Astrocyte (in vitro differentiated cells and primary cell): ENCODE data around the gene OTOG. TPM values are rescaled to one million over a fixed set of nuclear protein-coding genes. Genes with fewer than 3 reads are reported as not detected.

Source experiments
- DNase-seq: peaks from one replicate; pipeline ENCODE4 v3.0.0-alpha.2; 2010; ENCODE audit warnings: low read depth
- FAIRE-seq: peaks from 2 replicates; lab custom pipeline; 2011; peaks lifted over from hg19 to GRCh38; lab: Jason Lieb, UNC
- H2AFZ ChIP-seq: 2 replicates; pipeline ENCODE4 v1.6.0; 2012; ENCODE audit warnings: low read depth, low read length, inconsistent platforms
- H3K27ac ChIP-seq: 2 replicates; pipeline ENCODE4 v1.5.1; 2011; ENCODE audit warnings: low read depth, low read length, inconsistent platforms
- H3K27me3 ChIP-seq: 2 replicates; pipeline ENCODE4 v1.6.0; 2011; ENCODE audit warnings: low read length, inconsistent platforms; ENCODE audit not compliant: insufficient read depth
- H3K36me3 ChIP-seq: 2 replicates; pipeline ENCODE4 v1.5.1; 2011; ENCODE audit warnings: low read length, inconsistent platforms; ENCODE audit not compliant: insufficient read depth
- H3K4me1 ChIP-seq: 2 replicates; pipeline ENCODE4 v1.5.1; 2011; ENCODE audit warnings: low read length, inconsistent platforms; ENCODE audit not compliant: insufficient read depth
- H3K4me2 ChIP-seq: 2 replicates; pipeline ENCODE4 v1.6.0; 2012; ENCODE audit warnings: low read length, inconsistent platforms
- H3K4me3 ChIP-seq: 2 replicates; pipeline ENCODE4 v1.5.1; 2011; ENCODE audit warnings: low read depth, mild to moderate bottlenecking, low read length, inconsistent platforms; ENCODE audit not compliant: insufficient read depth
- H3K79me2 ChIP-seq: 2 replicates; pipeline ENCODE4 v1.6.0; 2012; ENCODE audit warnings: mild to moderate bottlenecking, low read length, inconsistent platforms; ENCODE audit not compliant: insufficient read depth
- H3K9ac ChIP-seq: 2 replicates; pipeline ENCODE4 v1.6.0; 2012; ENCODE audit warnings: mild to moderate bottlenecking, low read length, inconsistent platforms
- H3K9me3 ChIP-seq: 2 replicates; pipeline ENCODE4 v1.5.1; 2012; ENCODE audit warnings: low read depth, mild to moderate bottlenecking, low read length, inconsistent platforms; ENCODE audit not compliant: insufficient read depth
- H4K20me1 ChIP-seq: 2 replicates; pipeline ENCODE4 v1.6.0; 2012; ENCODE audit warnings: low read length, inconsistent platforms; ENCODE audit not compliant: insufficient read depth
- H3K27ac Mint-ChIP-seq: one replicate; pipeline ENCODE4 v1.8.0; 2021; ENCODE audit warnings: mild to moderate bottlenecking, mixed read lengths; ENCODE audit not compliant: unreplicated experiment
- H3K27me3 Mint-ChIP-seq: one replicate; pipeline ENCODE4 v1.8.0; 2021; ENCODE audit warnings: low read depth, mixed read lengths; ENCODE audit not compliant: unreplicated experiment
- H3K36me3 Mint-ChIP-seq: one replicate; pipeline ENCODE4 v1.8.0; 2021; ENCODE audit warnings: low read depth, mixed read lengths; ENCODE audit not compliant: unreplicated experiment
- H3K4me1 Mint-ChIP-seq: one replicate; pipeline ENCODE4 v1.8.0; 2021; ENCODE audit warnings: low read depth, mixed read lengths; ENCODE audit not compliant: unreplicated experiment
- H3K4me3 Mint-ChIP-seq: one replicate; pipeline ENCODE4 v1.8.0; 2021; ENCODE audit warnings: mild to moderate bottlenecking, moderate library complexity, mixed read lengths; ENCODE audit not compliant: unreplicated experiment
- H3K9me3 Mint-ChIP-seq: one replicate; pipeline ENCODE4 v1.8.0; 2021; ENCODE audit warnings: mild to moderate bottlenecking, mixed read lengths; ENCODE audit not compliant: unreplicated experiment
- CTCF ChIP-seq: IDR thresholded peaks from 2 replicates; pipeline ENCODE4 v1.5.1; 2011; ENCODE audit warnings: low read depth, mild to moderate bottlenecking, inconsistent platforms, low read length, moderate library complexity; ENCODE audit not compliant: insufficient read depth
- EZH2 ChIP-seq: IDR thresholded peaks from 2 replicates; pipeline ENCODE4 v1.6.1; 2012; ENCODE audit warnings: mild to moderate bottlenecking, low read length, inconsistent platforms; ENCODE audit not compliant: insufficient read depth
- total RNA-seq: library from RNA; stranded (reverse); gene quantifications from 2 replicates; pipeline ENCODE4 v1.2.1, GENCODE V29; 2021

Gene OTOG
- total RNA-seq, 1 donor from 2014 or later, result not detected

DNA sequence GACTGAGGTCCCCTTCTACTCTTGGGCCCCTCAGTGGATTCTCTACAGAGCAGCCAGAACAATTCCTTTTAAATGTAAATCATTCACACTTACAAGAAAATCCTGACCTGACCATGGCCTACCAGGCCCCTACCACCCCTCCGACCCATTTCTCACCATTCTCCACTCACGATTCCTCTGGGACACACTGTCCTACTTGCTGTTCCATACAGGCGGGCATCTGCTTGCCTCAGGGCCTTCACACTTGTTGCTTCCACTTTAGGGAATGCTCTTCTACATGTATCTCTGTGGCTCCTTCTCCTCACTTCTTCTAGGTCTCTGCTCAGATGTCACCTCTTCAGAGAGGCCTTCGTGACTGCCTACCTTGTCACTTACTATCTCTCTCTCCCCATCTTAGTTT is 6.3 kb upstream of the OTOG start:
- H3K4me1 Mint-ChIP-seq, result no peaks in the 10 kb centered on the region
- no peak overlapping the region for H3K27ac ChIP-seq
- H3K79me2 ChIP-seq, result no peaks in the 10 kb centered on the region
- H2AFZ ChIP-seq, result no peak overlapping the region
- no peak overlapping the region for H3K27ac Mint-ChIP-seq
- H3K9me3 ChIP-seq, result no peaks in the 10 kb centered on the region
- no peaks in the 10 kb centered on the region for H3K4me1 ChIP-seq
- H3K9ac ChIP-seq, result no peak overlapping the region
- no peaks in the 10 kb centered on the region for H4K20me1 ChIP-seq
- H3K4me3 ChIP-seq, result no peak overlapping the region
- H3K36me3 Mint-ChIP-seq, result no peaks in the 10 kb centered on the region
- TF ChIP-seq EZH2 (no peak), CTCF (no peak)
- H3K36me3 ChIP-seq, result no peaks in the 10 kb centered on the region
- no peak overlapping the region for H3K4me3 Mint-ChIP-seq
- H3K27me3 ChIP-seq, result peaks cover 11% of the 10 kb centered on the region
- DNase-seq (no peak), FAIRE-seq (no peak)
- no peak overlapping the region for H3K4me2 ChIP-seq
- no peaks in the 10 kb centered on the region for H3K9me3 Mint-ChIP-seq
- peaks cover 79% of the 10 kb centered on the region for H3K27me3 Mint-ChIP-seq

- H4K20me1 ChIP-seq, result no peaks in the 10 kb centered on the region
- H3K4me3 Mint-ChIP-seq, result no peak overlapping the region
- no peaks in the 10 kb centered on the region for H3K79me2 ChIP-seq
- H3K36me3 Mint-ChIP-seq, result no peaks in the 10 kb centered on the region
- peaks cover 12% of the 10 kb centered on the region for H3K27me3 ChIP-seq
- no peak overlapping the region for H3K27ac Mint-ChIP-seq
- H3K4me2 ChIP-seq, result no peak overlapping the region
- no peak overlapping the region for H3K9ac ChIP-seq
- no peaks in the 10 kb centered on the region for H3K4me1 Mint-ChIP-seq
- DNase-seq (no peak), FAIRE-seq (no peak)
- H3K4me3 ChIP-seq, result no peak overlapping the region
- no peaks in the 10 kb centered on the region for H3K9me3 ChIP-seq
- no peaks in the 10 kb centered on the region for H3K4me1 ChIP-seq
- H2AFZ ChIP-seq, result no peak overlapping the region
- peaks cover 79% of the 10 kb centered on the region for H3K27me3 Mint-ChIP-seq
- TF ChIP-seq CTCF, result no peak
- no peak for TF ChIP-seq EZH2
- H3K36me3 ChIP-seq, result no peaks in the 10 kb centered on the region
- peaks cover 2% of the 10 kb centered on the region for H3K9me3 Mint-ChIP-seq
- H3K27ac ChIP-seq, result no peak overlapping the region
Observed at GRCh38 chr11:17541330-17541885, 5.7 kb upstream of the OTOG start.

DNA sequence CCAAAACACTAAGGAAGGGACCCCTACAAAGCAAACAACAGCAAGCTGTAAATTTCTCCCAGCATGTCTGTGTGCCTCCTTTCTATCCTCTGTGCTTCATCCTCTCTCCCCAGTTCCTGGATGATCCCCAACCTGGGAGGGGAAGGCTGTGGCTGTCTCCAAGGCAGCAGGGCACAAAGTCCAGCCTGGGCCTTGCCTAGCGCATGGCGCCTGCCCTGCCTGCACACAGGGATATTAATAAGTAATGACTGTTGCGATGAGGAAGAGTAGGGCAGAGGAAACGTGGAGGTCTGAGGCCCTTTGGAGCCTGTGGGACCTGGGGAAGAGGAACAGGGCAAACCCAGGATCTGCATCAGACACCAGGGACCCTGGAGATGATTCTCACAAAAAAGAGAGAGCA is 4.8 kb upstream of the OTOG start:
- FAIRE-seq, result no peak
- H3K4me1 Mint-ChIP-seq, result peaks cover under 1% of the 10 kb centered on the region

More for the DNA sequence above, 4.8 kb upstream of the OTOG start:
- peaks cover 3% of the 10 kb centered on the region for H3K9me3 Mint-ChIP-seq
- no peak overlapping the region for H2AFZ ChIP-seq
- H3K4me1 ChIP-seq, result no peaks in the 10 kb centered on the region
- H3K4me3 ChIP-seq, result no peak overlapping the region
- no peak overlapping the region for H3K9ac ChIP-seq
- H3K27ac Mint-ChIP-seq, result no peak overlapping the region
- H3K9me3 ChIP-seq, result no peaks in the 10 kb centered on the region
- no peaks in the 10 kb centered on the region for H3K36me3 Mint-ChIP-seq
- DNase-seq, result no peak
- H3K4me3 Mint-ChIP-seq, result no peak overlapping the region
- no peaks in the 10 kb centered on the region for H4K20me1 ChIP-seq
- peaks cover 15% of the 10 kb centered on the region for H3K27me3 ChIP-seq
- H3K27me3 Mint-ChIP-seq, result peaks cover 81% of the 10 kb centered on the region
- no peak overlapping the region for H3K4me2 ChIP-seq
- TF ChIP-seq EZH2 (no peak), CTCF (no peak)
- no peaks in the 10 kb centered on the region for H3K36me3 ChIP-seq
- no peak overlapping the region for H3K27ac ChIP-seq
- no peaks in the 10 kb centered on the region for H3K79me2 ChIP-seq
